ENCODE data around the gene REXO4.
"Not testable (repeated sequence)": the region's sequence is repeated elsewhere in the genome, so short reads cannot be mapped to it uniquely, and the experiment has no call there.

The REXO4 gene

DNA sequence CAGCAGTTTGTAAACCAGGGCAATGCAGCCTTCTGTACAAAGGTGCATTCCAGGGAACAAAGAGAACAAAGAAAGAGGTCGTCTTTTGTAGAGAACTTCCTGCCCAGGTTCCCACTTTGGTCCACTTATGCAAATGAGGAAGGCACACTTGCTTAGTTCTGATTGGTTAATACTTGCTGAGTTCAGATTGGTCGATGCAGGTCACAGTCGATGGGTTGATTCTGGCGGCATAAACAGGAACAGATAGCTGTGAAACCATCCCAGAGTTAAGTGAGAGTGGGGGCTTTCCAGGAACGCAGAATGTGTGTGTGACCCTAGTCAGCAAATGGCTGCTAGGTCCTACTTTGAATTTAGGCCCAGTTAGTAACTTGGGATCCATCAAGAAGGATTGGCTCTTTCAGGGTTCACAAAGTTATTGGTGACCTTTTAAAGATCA is 2.6 kb upstream of the REXO4 start:
- FAIRE-seq = no peak

GRCh38 chr9:133419005-133419404 is 1.2 kb upstream of the REXO4 start:
- FAIRE-seq = no peak

GRCh38 chr9:133415170-133415569 is 2.6 kb downstream of the REXO4 start:
- FAIRE-seq = no peak

DNA sequence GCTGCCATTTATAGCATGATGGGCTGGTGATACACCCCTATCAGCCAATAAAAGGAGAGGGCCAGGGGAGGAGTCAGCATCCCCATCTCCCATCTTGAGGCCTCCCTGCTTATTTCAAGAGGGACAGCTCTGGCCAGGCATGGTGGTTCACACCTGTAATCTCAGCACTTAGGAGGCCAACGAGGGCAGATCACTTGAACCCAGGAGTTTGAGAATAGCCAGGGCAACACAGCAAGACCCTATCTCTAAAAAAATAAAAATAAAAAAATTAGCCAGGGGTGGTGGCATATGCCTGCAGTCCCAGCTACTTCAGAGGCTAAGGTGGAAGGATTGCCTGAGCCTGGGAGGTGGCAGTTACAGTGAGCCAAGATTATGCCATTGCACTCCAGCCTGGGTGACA is 9.8 kb downstream of the REXO4 start:
- no peak for FAIRE-seq

DNA sequence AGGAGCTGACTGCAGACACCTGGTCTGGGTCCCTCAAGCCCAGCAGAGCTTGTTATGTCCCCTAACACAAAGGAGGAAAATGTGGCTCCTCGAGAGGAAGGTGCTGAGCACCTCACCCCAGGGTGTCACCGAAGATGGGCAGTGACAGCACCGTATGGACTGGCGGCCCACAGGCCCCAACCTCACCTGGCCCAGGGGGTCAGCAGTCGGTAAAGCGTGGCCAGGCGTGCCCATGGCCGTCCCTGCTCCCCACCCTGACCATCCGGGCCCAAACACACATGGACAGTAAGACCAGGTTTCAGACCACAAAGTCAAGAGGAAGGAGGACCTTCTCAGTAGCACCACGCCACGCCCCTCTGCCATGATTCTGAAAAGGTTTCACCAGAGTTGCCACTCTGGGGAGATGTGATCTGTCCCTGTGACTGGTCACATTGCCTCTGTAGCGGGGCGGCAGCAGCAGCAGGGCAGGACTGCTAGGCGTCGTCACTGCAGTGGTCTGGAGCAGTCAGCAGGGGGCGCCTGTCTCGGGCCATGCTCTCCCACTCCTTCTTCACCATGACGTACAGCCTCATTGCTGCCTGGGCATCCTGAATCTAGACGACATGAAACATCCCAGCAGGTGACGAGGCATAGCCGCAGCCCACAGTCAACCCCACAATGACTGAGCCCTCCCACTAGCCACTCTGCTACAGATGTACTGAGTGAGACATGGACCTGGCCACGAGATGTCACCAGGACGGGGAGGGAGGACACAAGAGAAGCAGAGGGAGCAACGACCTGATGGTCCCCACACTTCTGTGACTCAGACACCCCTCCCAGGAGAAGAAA is 11.1 kb downstream of the REXO4 start:
- no peak for FAIRE-seq

GRCh38 chr9:133405508-133406438 is 12.0 kb downstream of the REXO4 start:
- FAIRE-seq = no peak

DNA sequence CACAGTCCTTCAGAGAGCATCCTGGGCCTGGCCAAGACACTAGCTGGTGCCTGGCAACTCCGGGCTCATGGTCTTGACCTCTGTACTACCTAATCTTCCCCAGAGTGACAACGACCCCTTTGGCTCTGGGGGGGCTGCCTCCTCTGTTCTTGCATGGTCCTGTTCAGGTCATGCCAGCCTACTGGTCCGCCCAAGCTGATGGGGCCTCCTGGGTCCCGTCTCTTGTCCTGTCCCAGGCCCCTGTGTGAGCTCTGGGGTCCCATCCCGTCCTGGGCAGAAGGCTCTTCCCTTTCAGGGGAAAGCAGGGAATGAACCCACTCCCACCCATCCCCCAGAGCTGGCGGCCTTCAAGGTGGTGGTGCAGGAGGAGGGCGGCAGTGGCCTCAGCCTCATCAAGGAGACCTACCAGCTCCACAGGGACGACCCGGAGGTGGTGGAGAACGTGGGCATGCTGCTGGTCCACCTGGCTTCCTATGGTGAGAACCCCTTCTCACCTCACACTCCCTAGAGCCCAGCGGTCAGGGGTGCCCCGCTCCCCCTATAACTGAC is 13.3 kb downstream of the REXO4 start:
- no peak for FAIRE-seq

DNA sequence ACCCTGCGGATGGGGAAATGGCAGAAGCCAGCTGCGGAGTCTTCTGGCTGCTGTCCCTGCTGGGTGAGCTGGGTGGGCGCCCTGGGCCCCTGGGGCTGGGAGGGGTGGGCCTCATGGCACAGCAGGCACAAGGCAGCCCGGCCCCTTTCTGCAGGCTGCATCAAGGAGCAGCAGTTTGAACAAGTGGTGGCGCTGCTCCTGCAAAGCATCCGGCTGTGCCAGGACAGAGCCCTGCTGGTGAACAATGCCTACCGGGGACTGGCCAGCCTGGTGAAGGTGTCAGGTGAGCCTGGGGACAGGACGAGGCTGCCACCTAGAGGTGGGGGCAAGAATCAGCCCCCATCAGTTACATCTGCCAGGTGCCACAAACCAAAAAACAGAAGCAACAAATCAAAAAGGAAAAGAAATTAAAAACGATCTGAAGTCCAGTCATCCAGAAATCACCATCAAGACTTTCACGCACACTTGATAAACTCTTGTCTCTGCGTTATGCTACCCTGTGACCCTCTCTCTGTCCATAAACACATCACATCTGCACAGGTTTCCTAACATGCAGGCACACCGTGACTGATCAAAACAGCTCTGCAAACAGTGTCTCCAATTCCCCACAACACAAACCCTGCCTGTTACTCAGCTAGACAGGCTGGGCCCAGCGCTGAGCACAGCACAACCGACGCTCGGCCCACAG is 13.9 kb downstream of the REXO4 start:
- FAIRE-seq = no peak

GRCh38 chr9:133402689-133403088 is 15.1 kb downstream of the REXO4 start:
- FAIRE-seq = no peak

GRCh38 chr9:133401588-133401987 is 16.2 kb downstream of the REXO4 start:
- FAIRE-seq = no peak

DNA sequence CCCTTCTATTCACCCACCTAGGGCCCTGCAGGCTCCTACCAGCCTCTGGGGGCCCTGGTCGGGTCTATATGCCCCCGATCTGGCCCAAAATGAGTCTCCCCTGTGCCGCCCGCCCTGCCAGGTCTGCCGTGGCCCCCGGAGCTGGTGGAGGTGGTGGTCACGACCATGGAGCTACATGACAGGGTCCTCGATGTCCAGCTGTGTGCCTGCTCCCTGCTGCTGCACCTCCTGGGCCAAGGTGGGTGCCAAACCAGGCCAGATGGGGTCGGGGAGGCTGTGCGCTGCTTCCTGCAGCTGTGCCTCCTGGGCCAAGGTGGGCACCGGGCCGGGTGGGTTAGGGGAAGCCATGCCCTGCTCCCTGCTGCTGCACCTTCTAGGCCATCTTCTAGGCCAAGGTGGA is 17.5 kb downstream of the REXO4 start:
- FAIRE-seq = no peak

GRCh38 chr9:133397895-133398294 is 19.9 kb downstream of the REXO4 start:
- FAIRE-seq = no peak

- no peak for FAIRE-seq
Observed at GRCh38 chr9:133397370-133397769, 20.4 kb downstream of the REXO4 start.

DNA sequence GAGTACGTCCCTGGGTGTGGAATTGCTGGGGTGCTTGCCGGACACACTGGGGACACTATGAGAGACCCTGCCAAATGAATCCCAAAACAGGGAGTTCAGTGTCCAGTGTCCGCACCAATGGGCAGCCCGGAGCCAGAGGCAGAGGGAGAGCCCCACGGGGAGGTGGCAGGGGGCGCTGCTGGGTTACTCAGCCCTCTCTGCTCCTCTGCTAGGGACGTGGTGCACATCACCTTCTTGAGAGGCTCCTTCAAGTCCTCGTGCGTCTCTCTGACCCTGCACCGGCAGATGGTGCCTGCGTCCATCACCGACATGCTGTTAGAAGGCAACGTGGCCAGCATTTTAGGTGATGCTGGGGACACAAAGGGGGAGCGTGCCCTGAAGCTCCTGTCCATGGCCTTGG is 20.9 kb downstream of the REXO4 start:
- FAIRE-seq = no peak

DNA sequence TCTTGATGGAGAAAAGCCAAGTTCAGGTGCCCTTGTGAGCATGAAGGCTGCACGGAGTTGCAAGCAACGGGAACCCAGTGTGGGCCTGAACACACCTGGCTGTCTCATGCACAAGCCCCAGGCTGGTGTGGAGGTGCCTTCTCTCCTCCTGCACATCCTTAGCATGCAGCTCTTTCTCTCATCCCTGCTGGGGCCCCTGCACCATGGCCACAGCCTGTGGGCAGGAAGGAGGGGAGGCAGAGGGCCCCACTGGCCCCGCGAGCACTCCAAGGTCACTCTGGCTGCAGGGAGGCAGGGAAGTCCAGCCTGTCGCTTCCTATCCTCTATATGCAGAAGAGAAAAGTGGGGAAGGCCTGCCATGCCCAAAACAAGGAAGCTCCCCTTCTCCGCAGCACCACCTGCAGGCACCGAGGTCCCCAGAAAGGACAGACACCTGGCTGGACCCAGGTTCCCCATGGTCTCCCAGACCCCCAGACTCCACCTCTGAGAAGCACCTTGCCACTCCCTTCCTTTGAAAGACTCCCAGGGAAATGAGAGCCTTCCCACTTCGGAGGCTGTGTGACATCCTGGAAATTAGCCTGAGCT is 23.0 kb downstream of the REXO4 start:
- FAIRE-seq = no peak

DNA sequence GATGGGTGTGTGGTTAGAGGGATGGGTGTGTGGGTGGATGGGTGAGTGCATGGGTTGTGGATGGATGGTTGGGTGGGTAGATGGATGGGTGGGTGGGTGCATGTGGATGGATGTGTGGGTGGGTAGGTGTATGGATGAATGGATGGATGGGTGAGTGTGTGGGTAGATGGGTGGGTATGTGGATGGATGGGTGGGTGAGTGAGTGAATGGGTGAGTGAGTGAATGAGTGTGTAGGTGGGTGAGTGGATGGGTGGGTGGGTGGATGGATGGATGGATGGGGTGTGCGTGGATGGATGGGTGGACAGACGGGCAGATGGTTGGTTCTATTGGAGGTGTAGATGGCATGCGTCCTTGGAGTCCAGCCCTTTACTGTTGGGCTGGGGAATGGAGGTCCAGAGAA is 24.4 kb downstream of the REXO4 start:
- no peak for FAIRE-seq

DNA sequence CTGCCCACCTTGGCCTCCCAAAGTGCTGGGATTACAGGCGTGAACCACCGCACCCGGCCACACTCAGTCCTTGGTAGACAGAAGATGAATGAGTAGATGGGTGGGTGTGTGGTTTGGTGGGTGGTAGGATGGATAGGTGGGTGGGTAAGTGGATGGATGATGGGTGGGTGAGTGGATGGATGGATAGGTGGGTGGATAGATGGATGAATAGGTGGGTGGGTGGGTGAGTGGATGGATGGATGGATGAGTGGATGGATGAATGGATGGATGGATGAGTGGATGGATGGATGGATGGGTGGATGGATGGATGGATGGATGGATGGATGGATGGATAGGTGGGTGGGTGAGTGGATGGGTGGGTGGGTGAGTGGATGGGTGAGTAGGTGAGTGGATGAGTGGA is 25.5 kb downstream of the REXO4 start:
- FAIRE-seq = not testable (repeated sequence)

GRCh38 chr9:133391449-133391848 is 26.4 kb downstream of the REXO4 start:
- not testable (repeated sequence) for FAIRE-seq

GRCh38 chr9:133390713-133391112 is 27.1 kb downstream of the REXO4 start:
- no peak for FAIRE-seq

DNA sequence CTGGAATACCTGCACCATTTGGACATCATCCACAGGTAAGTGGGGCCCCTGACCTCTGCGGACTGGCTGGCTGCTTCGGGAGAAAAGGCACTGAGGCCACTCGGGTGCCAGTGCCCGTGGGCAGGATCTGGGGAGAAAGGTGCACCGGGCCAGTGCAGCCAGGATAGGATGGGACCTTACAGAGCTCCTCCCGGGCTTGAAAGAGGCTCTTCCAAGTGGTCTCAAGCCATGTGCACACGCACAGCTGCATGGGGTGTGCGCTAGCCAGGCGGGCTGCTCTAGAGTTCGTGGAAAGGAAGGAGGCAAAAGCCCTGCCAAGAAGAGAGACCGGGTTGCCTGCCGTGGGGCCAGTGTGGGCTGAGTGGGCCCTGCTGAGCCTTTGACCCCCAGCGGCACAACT is 28.2 kb downstream of the REXO4 start:
- FAIRE-seq = no peak

DNA sequence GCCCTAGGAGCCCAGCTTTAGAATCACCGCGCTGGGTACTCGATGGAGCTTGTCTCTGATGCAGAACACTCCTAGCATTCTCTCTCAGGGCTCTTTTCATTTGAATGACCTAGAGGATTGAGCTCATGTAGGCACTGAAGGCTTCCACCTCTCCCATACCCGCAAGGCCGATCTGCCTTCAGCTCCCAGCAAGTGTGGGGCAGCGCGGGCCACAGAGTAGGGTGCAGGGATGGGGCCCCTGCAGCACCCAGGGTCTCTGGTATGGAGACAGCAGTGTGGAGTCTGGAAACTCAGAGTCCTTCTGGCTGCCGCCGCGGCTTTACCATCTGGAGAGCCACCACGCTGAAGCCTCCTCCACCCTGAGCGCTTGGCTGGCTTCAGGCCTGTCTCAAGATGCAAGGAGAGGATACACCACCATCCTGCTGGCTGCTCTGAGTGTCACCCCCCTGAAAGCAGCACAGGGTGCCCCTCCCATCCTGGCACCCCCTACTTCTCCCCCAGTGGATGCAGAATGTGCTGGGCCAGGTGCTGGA is 28.7 kb downstream of the REXO4 start:
- no peak for FAIRE-seq

DNA sequence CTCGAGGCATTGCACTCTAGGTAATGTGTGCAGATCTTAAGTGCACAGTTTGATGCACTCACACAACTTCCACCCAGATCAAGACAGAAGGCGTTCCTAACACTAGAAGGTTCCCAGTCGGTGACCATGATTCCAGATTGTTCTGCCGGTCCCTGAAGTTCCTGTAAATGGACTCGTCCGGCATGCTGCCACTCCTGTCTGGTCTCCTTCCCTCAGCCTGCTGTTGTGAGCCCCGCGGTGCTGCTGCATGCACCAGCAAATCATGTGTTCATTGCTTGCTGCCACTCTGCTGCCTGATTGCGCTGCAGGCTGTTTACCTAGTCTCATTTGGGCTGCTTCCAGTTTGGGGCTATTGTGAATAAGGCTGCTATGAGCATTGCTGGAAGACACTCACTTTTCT is 30.1 kb downstream of the REXO4 start:
- FAIRE-seq = no peak
